Activated CD8-positive, alpha-beta memory T cell treated with anti-CD3 and anti-CD28 coated beads for 36 hours (primary cell): ENCODE results near the gene ATP6V1C2. TPM values are rescaled to one million over a fixed set of nuclear protein-coding genes. Genes with fewer than 3 reads are reported as not detected.

Experiments
- CTCF ChIA-PET: fragments of 350-600 bp; sonication (Branson Sonifier 250); formaldehyde crosslinking; loops from one replicate; lab custom pipeline; 2021; ENCODE audit warnings: antibody characterized with exemption; lab: Charles Lee
- POLR2A ChIA-PET: fragments of 350-600 bp; sonication (Branson Sonifier 250); formaldehyde crosslinking; loops from one replicate; lab custom pipeline; 2021; ENCODE audit warnings: antibody characterized with exemption; lab: Charles Lee
- total RNA-seq, 2 experiments: library from RNA; stranded (reverse); gene quantifications; one replicate each; pipeline ENCODE4 v1.2.3, GENCODE V29; 2021

Gene ATP6V1C2, protein sequence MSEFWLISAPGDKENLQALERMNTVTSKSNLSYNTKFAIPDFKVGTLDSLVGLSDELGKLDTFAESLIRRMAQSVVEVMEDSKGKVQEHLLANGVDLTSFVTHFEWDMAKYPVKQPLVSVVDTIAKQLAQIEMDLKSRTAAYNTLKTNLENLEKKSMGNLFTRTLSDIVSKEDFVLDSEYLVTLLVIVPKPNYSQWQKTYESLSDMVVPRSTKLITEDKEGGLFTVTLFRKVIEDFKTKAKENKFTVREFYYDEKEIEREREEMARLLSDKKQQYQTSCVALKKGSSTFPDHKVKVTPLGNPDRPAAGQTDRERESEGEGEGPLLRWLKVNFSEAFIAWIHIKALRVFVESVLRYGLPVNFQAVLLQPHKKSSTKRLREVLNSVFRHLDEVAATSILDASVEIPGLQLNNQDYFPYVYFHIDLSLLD
- total RNA-seq = not detected

DNA sequence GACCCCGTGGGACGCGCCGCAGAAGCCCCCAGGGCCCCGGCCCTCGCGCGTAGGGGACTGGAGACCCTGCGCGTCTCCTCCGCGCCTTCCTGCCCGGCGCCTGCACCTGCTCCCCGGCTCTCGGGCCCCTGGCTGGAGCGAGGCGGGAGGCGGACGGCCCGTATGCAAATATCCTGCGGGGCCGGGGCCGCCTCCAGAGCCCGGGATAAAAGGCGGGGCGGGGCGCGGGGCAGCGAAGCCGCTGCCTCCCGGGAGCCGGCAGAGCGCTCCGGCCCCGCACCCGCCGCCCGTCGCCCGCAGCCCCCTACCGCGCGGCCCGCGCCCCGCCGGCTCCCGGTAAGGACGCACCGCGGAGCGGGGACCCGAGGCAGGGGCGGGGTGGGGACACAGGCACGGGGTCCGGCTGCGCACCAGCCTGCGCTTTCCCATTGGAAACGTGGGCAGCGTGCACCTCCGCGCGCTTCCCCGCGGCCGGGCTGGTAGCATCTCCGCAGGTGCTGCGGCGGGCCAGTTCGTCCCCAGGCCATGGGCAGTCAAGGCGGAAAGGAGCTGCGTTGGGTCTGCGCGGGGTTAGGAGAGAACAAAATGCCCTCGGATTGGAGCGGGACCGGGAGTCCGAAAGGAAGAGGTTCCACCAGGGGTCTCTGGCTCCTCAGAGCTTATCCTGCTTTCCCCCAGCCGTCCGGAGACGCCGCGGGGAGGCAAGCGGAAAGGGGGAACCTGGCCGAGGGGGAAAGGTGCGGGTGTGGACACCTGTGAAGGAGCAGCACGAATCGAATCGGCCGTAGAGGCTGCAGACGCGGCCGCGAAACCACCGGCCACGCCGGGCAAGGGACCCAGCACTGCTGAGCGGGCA is at the start of gene ATP6V1C2:
Gene ATP6V1C2 (plus strand): TSS at position 235 of the 856 bp plus-strand sequence. CDS start 1,220 bp downstream, outside the sequence.
- ChIA-PET POLR2A (no interaction called here), CTCF (no interaction called here)

DNA sequence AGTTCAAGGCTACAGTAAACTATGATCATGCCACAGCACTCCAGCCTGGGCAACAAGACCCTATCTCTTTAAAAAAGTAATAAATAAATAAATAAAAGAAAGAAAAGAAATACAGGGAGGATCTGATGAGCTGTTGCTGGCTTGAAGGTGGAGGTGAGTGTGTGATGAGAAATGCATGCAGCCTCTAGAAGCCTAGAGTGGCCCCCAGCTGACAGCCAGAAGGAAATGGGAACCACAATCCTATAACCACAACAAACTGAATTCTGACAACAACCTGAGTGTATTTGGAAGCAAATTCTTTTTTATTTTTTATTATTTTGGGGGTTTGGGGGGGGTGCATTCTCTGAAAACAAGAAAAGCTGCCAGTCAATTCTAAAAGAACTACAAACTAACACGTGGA is 46.3 kb upstream of the ATP6V1C2 start:
- ChIA-PET POLR2A (no interaction called here), CTCF (interaction anchor here (0.5 to 1.3 kb wide), 3 partner anchors 10 to 48 kb away, joined by 3 to 4 read pairs (median 3); partner anchors contain the start of gene NOL10)

DNA sequence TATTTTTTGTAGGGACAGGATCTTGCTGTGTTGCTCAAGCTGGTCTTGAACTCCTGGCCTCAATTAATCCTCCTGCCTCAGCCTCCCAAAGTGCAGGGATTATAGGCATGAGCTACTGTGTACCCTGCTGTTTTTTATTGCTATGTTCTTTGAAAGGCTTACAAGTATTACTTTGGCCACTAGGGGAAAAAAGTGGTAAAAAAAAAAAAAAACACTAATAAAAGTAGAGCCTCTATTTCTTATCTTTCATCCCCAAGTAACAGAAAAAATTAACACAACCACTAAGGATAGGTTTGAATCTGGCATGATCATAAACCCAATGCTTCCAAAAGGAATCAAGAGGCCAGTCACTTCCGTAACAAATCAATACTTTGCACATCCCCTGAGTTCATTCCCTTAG is 43.2 kb upstream of the ATP6V1C2 start:
- ChIA-PET POLR2A (interaction anchor here (0.7 to 0.9 kb wide), 2 partner anchors 11 to 147 kb away, joined by 3 to 10 read pairs; no protein-coding TSS in a partner anchor), CTCF (no interaction called here)

DNA sequence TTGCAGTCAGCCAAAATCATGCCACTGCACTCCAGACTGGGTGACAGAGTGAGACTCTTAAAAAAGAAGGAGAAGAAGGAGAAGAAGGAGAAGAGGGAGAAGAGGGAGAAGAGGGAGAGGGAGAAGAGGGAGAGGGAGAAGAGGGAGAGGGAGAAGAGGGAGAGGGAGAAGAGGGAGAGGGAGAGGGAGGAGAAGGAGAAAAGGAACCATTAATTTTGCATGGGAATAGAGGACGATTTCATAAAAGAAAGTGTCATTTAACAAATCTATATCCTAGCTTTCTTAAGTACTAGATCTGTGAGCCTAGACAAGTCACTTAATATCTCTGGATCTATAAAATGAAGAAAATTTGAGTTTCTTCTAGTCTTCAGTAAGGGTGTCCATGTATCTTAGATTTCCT is 41.2 kb upstream of the ATP6V1C2 start:
- POLR2A ChIA-PET = no interaction called here

DNA sequence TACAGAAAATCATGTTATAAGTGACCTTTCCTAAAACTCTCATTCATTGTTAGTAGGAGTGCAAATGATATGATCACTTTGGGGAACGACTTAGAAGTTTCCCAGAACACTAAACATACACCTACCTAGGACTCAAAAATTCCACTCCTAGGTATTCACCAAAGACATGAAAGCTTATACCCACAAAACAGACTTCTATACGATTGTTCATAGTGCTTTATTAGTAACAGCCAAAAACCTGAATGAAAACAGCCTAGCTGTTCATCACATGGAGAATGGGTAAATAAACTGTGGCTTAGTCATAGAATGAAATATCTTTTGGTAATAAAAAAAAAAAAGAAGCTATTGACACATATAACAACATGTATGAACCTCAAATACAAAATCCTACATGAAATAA is 40.5 kb upstream of the ATP6V1C2 start:
- CTCF ChIA-PET = interaction anchor here (0.5 kb wide), 1 partner anchor 1098 kb away, joined by 4 read pairs; no protein-coding TSS in a partner anchor
- POLR2A ChIA-PET = interaction anchor here (0.7 kb wide), 1 partner anchor 121 kb away, joined by 4 read pairs; no protein-coding TSS in a partner anchor

More for the DNA sequence above, 41.2 kb upstream of the ATP6V1C2 start:
- CTCF ChIA-PET = no interaction called here

DNA sequence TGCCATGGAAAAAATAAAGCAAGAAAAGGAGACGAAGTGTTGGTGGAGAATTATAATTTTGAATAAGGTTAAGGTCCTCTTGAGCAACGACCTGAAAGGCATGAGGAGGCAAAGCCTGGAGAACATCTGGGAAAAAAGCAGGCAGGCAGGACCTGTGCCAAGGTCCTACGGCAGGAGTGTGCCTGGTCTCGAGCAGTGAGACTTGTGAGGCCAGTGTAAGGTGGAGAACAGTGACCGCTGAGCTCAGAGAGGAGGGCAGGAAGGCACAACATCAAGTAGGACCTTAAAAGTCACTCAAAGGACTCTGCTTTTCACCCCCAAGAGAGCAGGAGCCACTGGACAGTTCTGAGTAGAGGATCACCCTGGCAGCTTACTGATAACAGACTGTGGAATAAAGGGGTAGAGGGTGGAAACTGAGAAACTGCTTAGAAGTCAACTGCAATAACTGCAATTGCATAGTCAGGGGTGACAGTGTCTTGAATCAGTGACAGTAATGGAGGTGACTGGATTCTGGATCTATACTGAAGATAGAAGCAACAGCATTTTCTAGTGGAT is 35.2 kb upstream of the ATP6V1C2 start:
- POLR2A ChIA-PET = no interaction called here
- CTCF ChIA-PET = no interaction called here

DNA sequence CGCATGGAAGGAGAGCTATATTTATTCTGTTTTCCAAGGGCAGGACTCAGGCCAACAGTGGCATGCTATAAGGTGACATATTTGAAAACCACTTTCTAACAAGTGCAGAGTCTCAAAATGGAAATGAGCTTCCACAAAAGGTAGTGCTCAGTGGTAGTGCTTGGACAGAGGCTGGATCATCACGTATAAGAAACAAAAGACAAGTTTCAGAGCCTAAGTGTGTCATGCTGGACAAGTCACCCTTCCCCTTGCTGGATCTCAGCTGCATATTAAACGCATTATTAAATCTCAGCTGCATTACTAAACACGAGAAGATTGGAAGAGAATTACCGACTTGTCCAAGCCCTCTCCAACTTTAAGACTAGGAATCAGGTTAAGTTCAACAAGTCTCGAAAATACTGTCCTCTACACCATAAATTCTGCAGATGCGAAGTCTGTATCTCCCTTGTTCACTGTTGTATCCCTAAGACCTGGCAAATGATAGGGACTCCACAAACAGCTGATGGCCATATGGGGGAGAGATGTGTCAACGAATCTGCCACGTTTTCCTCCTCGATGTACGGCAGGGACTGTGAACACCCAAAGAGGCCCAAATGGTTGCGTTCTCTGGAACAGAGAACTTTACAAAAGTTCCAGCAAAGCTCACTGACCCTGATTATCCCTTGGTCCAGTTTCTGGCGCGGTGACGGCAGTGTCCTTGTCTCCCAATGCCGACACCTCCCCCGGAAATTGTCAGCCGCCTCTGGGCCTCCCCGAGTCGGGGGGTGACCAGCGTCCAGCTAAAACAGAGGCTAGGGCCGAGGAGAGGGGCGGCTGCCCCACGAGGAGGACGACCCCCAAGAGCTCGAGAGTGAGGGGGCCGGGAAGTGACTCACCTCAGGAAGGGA is 32.3 kb upstream of the ATP6V1C2 start:
- ChIA-PET CTCF (interaction anchor here (0.7 to 1.1 kb wide), 2 partner anchors 13 to 254 kb away, joined by 3 read pairs; no protein-coding TSS in a partner anchor), POLR2A (interaction anchor here (0.5 to 1.2 kb wide), 5 partner anchors 11 to 123 kb away, joined by 3 to 4 read pairs (median 3); partner anchors contain the start of gene PDIA6)

DNA sequence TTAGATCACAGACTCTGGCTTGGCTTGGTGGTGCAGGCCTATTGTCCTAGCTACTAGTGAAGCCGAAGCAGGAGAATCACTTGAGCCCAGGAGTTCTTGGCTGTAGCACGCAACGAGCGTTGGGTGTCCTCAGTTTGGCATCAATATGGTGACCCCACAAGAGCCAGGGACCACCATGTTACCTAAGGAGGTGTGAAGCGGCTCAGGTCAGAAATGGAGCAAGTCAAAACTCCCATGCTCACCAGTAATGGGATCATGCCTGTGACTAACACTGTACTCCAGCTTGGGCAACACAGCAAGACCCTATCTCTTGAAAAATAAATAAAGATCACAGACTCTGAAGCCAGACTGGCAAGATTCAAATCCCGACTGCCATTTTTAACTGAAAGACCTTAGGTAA is 29.9 kb upstream of the ATP6V1C2 start:
- CTCF ChIA-PET = no interaction called here
- POLR2A ChIA-PET = no interaction called here

DNA sequence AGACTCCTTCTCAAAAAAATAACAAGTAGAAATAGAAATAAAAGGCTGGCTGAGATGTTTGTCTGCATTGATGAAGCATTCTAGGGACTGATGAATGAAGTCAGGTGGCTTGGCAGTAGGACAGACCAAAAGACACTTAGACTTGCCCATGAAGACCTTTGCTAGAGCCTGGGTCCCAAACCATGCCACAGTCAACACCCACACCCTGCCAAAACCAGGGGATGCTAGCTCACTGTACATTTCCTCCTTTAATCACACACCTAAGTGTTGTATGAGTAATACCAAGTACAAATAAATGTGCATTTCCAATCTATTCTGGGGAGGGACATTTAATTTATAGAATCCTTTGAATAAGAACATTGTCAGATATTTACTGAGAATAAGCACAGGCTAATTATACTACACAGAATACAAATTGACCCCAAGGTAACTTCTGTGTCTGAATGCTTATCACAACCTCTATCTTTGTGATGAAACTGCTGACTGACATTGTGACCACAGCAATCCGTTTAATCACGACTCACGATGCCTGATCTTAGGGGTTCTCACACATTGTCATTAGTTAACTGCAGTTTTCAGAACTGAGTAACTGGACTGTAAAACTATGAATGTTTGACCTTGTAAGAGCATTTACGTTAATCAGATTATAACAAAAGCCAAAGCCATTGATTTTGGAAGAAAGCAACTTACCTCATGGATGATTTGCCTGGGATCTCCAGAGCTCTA is 21.2 kb upstream of the ATP6V1C2 start:
- ChIA-PET POLR2A (no interaction called here), CTCF (no interaction called here)

DNA sequence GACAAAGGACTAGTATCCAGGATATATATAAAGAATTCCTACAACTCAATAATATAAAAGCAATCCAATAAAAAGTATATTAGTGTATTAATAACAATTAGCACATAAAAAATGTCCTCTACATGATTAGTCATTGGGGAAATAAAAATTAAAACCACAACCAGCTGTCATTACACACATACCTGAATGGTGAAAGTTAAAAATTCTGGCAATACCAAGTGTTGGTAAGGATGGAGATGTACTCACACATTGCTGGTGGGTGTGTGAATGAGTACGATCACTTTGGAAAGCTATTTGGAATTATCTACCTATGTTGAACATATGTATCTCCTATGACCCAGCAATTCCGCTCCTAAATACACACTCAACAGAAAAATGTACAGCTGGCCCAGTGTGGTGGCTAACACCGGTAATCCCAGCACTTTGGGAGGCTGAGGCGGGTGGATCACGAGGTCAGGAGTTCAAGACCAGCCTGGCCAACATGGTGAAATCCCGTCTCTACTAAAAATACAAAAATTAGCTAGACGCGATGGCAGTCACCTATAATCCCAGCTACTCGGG is 17.3 kb upstream of the ATP6V1C2 start:
- CTCF ChIA-PET = no interaction called here
- POLR2A ChIA-PET = no interaction called here

DNA sequence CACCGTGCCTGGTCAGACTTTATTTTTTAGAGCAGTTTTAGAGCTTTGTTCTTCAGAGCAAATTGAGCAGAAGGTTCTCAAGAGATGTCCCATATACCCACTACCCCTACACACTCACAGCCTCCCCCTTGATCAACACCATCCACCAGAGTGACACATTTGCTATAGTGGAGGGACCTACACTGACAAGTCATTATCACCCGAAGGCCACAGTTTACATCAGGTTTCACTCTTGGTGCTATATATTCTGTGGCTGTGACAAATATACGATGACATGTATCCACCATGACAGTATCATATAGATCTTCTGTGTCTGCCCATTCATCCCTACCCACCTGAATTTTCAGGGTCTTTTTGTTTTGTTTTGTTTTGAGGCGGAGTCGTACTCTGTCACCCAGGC is 15.4 kb upstream of the ATP6V1C2 start:
- CTCF ChIA-PET = no interaction called here
- POLR2A ChIA-PET = no interaction called here

DNA sequence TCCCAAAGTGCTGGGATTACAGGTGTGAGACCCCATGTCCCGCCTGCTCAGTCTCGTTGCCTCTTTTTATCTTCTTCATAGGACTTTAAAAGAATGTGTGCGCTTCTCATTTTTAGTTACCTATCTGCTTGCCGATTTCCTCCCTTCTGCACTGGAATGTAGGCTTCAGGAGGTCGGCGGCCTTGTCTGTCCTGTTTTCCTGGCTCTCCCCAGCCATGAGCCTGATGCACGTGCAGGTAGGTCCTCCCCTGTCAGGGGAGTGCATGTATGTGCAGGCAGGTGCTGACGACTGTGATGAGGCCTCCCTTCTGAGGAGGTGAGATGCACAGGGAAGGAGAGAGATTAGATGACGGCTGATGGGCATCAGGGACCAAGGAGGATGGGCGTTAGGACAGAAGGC is 13.6 kb upstream of the ATP6V1C2 start:
- POLR2A ChIA-PET = no interaction called here
- CTCF ChIA-PET = no interaction called here

DNA sequence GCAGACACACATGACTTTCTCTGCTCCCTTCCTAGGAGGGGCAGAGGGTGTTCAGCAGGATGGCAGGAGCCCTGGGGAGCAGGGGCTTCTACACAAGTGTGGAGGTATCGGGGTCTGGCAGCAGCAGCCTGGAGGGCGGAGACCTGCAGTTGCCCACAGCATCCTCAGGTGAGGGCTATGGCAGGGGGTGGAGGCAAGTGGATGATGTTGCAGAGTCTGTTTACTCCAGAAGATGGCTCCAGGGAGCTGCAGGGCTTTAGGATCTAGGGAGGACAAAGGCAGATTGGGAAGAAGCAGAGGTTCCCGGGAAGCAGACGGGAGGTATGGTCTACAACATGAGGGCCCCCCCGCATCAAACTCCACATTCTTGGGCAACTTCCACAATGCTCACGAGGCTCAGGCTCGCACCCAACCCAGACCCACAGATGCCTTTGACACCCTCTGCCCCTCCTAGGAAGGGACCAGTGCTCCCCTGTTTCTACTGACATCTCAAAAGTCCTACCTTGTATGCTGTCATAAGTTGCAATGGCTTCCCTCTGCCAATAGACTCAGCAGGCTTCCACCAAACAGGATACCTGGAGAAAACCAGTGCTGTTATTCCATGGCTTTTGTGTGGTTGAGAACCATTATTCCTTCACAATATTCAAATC is 12.0 kb upstream of the ATP6V1C2 start:
- CTCF ChIA-PET = no interaction called here
- POLR2A ChIA-PET = no interaction called here

DNA sequence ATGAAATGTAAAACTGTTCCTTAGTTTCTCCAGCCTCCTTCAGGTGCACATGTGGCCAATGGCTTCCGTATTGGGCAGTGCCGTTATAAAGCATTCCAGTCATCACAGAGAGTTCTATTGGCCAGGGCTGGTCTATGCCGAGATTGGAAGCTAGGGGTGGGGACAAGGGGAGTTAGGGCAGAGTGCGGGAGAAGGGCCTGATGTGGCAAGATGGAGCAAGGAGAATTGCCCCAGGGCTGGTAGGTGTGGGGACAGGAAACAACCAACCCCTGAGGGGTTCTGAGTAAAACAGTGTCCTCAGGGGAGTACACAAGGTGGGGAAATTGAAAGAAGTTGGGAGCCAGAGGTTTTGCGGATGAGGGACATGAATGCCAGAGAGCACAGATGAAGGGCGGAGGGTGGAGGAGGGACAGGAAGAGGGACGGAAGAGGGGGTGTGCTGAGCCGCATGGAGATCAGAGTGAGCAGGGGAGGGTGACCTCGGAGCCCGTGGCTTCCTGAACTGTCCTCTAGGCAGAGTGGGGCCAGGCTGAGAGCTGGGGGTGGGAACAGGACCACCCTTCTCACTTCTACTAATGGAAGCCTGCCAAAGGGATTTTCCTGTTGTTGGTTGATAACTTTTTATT is 9.1 kb upstream of the ATP6V1C2 start:
- CTCF ChIA-PET = no interaction called here
- POLR2A ChIA-PET = no interaction called here

DNA sequence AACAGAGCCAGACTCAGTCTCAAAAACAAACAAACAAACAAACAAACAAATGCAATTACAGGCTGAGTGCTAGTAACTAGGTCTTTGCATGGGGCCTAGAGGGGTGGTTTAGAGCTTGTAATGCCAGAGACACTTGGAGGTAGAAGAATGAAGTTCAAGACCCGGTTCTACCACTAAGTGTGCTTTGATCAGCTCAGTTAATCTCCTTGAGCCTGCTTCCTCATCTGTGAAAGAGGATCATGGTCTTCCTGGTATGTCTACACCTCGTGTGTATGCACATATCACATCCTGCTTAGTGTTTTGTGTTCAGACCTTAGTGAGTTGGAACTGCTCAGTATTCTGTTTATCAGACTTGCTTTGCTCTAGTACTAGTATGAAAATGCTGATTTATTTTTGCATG is 4.8 kb upstream of the ATP6V1C2 start:
- ChIA-PET CTCF (no interaction called here), POLR2A (no interaction called here)

DNA sequence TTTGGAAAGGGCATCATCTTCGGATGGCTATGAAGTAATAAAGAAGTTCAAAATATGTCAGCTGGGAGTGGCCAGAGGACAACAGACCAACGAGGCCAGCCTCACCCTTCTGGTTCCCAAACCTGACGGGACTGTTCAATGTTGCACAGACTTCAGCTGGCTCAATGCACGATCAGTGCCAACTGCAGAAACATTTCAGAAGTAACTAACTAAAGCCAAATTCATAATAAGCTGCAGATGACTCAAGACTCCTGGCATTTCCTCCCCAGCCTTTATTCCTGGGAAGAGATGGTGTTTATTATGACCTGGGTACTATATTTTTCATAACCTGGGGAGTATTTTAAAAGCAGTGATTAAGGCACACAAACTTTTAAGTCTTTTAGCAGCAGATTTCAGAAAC is 3.8 kb upstream of the ATP6V1C2 start:
- POLR2A ChIA-PET = no interaction called here

DNA sequence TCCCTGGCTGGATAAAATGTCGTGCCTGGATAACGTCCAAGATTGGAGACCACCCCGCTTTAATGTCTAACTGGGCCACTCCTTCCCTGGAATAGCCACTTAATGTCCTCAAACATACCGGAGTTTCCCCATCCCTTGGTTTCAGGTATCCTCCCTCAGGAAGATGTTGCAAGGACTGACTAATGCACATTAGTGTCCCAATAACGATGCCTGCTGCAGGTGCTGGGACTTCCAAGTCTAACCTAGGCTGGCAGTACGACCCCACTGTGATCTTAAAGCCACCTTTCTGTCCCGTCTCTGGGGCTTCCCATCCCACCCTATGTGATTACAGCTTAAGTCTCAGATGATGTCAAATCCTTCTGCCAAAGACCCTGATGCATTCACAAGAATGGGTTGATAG is 1.1 kb upstream of the ATP6V1C2 start:
- CTCF ChIA-PET = no interaction called here

More for the DNA sequence above, 3.8 kb upstream of the ATP6V1C2 start:
- CTCF ChIA-PET = interaction anchor here (0.6 kb wide), 1 partner anchor 9 kb away, joined by 3 read pairs; no protein-coding TSS in a partner anchor

More for the DNA sequence above, 1.1 kb upstream of the ATP6V1C2 start:
- POLR2A ChIA-PET = no interaction called here
